ENCODE data around the gene COL13A1.

- TF ChIP-seq CTCF (IDR thresholded peaks at IDR 0.05; ENCODE audit: insufficient read depth, low read depth, low read length): peak; percentile 9
- no peak for TF ChIP-seq EZH2 (IDR thresholded peaks at IDR 0.05; ENCODE audit: insufficient read depth, low read length)
Measured at GRCh38 chr10:69826789-69827554, 25.3 kb downstream of the COL13A1 start.

Measured in astrocyte (in vitro differentiated cells and primary cell).